T follicular helper cell (primary cell): ENCODE data around the gene PRICKLE3.
A peak's percentile ranks its signal among the peaks of the same experiment; 100 is the strongest.

ENCODE experiments used
- DNase-seq: peaks from one replicate; pipeline ENCODE4 v3.0.0-alpha.2; 2020; ENCODE audit warnings: low read depth
- total RNA-seq, 2 experiments: gene quantifications; one replicate each; lab custom pipeline; 2026; lab: John Stamatoyannopoulos, UW

Gene PRICKLE3
- 5.4 to 8.1 reads per million in 2 experiments for total RNA-seq

GRCh38 chrX:49186125-49187027 is at the start of gene PRICKLE3:
PRICKLE3 (minus strand) TSS chrX:49186373; CDS start chrX:49186297, 76 bp downstream.
- peak; percentile 61 for DNase-seq

GRCh38 chrX:49233887-49234555 is 47.8 kb upstream of the PRICKLE3 start:
- no peak for DNase-seq

- DNase-seq: no peak
Observed at GRCh38 chrX:49233176-49233575, 47.0 kb upstream of the PRICKLE3 start, which contains the start of gene CACNA1F. CACNA1F (minus strand) TSS chrX:49233340; CDS start chrX:49233309, 31 bp downstream.

- DNase-seq: no peak
Observed at GRCh38 chrX:49232525-49232924, 46.4 kb upstream of the PRICKLE3 start.

GRCh38 chrX:49231333-49232000 is 45.3 kb upstream of the PRICKLE3 start:
- DNase-seq: no peak

- peak; percentile 16 for DNase-seq
Observed at GRCh38 chrX:49230500-49231232, 44.5 kb upstream of the PRICKLE3 start.

- DNase-seq: no peak
Observed at GRCh38 chrX:49228185-49228584, 42.0 kb upstream of the PRICKLE3 start.

- no peak for DNase-seq
Observed at GRCh38 chrX:49227726-49228125, 41.6 kb upstream of the PRICKLE3 start.

- no peak for DNase-seq
Observed at GRCh38 chrX:49226946-49227345, 40.8 kb upstream of the PRICKLE3 start.

- DNase-seq: no peak
Observed at GRCh38 chrX:49225858-49226257, 39.7 kb upstream of the PRICKLE3 start.

GRCh38 chrX:49221868-49222267 is 35.7 kb upstream of the PRICKLE3 start:
- no peak for DNase-seq

- DNase-seq: no peak
Observed at GRCh38 chrX:49220100-49220499, 33.9 kb upstream of the PRICKLE3 start.

- DNase-seq: no peak
Observed at GRCh38 chrX:49214996-49215526, 28.9 kb upstream of the PRICKLE3 start.

- no peak for DNase-seq
Observed at GRCh38 chrX:49214416-49214815, 28.2 kb upstream of the PRICKLE3 start.

GRCh38 chrX:49212861-49213260 is 26.7 kb upstream of the PRICKLE3 start:
- no peak for DNase-seq

- DNase-seq: no peak
Observed at GRCh38 chrX:49212209-49212608, 26.0 kb upstream of the PRICKLE3 start.

- no peak for DNase-seq
Observed at GRCh38 chrX:49211074-49211473, 24.9 kb upstream of the PRICKLE3 start.

GRCh38 chrX:49210406-49210805 is 24.2 kb upstream of the PRICKLE3 start:
- DNase-seq: no peak

- no peak for DNase-seq
Observed at GRCh38 chrX:49209434-49210251, 23.5 kb upstream of the PRICKLE3 start.

GRCh38 chrX:49208399-49208798 is 22.2 kb upstream of the PRICKLE3 start:
- DNase-seq: no peak

GRCh38 chrX:49206543-49206942 is 20.4 kb upstream of the PRICKLE3 start:
- no peak for DNase-seq
